GM12872 (cell line): Measurements from ENCODE around the gene LARP4B.

Source experiments
- TF ChIP-seq, protein P1 (sequence below): IDR thresholded peaks from 3 replicates; pipeline ENCODE4 v1.5.1; 2011; ENCODE audit warnings: low read depth, mild to moderate bottlenecking, low read length, moderate library complexity; ENCODE audit not compliant: insufficient read depth

Gene LARP4B

GRCh38 chr10:971613-972012, 40.1 kb upstream of the LARP4B start:
- TF ChIP-seq, protein P1, sequence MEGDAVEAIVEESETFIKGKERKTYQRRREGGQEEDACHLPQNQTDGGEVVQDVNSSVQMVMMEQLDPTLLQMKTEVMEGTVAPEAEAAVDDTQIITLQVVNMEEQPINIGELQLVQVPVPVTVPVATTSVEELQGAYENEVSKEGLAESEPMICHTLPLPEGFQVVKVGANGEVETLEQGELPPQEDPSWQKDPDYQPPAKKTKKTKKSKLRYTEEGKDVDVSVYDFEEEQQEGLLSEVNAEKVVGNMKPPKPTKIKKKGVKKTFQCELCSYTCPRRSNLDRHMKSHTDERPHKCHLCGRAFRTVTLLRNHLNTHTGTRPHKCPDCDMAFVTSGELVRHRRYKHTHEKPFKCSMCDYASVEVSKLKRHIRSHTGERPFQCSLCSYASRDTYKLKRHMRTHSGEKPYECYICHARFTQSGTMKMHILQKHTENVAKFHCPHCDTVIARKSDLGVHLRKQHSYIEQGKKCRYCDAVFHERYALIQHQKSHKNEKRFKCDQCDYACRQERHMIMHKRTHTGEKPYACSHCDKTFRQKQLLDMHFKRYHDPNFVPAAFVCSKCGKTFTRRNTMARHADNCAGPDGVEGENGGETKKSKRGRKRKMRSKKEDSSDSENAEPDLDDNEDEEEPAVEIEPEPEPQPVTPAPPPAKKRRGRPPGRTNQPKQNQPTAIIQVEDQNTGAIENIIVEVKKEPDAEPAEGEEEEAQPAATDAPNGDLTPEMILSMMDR = no peak

DNA sequence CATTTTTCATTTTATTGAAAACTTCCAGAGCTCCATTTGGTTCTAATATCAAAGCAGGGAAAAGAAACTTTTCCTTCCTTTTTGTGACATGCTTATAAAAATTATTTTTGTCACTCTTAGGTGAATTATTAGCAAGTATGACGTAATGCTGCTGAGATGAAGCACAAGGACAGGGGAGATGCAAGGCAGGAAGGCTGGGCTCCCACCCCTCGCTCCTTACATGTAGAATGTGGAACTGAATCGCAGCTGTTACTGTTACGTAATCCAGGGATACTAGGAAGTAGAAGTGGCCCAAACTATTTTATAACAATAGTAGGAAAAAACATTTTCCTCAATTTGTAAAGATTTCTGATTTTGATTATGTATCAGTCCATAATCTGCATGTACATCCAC, 39.6 kb upstream of the LARP4B start:
- TF ChIP-seq, protein P1 = no peak

DNA sequence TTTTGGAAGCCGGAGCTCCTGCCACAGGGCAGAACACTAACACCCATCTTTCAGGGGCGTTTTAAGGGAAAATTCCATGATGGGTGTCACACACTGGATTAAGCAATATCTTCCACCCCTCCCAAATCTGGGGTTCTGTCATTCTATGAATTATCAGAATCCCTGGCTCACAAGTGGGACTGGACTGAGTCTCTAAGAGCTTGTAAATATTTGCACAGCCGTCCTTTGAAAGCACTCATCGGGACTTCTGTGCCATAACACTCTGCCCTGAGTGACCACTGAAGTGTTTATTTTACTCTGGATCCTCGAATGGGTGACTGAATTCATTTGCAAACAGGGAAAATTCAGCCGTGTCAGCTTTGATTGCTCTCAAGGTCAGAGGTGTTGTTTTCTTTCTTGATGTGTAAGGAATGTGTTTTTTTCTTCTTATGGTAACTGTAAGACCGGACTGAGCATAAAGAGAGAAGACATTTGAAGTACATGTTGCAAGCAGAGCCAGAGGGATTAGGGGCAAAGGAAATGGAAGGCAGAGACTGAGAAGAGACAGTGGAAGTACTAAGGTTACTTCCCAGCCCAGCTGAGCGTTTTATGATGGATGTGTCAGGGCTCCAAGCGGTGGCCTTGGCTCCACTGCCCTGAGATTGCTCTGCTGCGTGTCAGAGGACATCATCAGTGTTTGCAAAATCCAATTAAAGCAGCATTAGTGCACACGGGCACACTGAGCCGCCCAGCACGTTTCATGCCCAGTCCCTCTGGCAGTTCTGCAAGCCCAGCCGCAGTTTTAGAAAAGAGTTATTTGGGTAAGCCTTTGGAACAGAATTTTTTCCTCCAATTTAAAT, 39.0 kb upstream of the LARP4B start:
- TF ChIP-seq, protein P1 = no peak

DNA sequence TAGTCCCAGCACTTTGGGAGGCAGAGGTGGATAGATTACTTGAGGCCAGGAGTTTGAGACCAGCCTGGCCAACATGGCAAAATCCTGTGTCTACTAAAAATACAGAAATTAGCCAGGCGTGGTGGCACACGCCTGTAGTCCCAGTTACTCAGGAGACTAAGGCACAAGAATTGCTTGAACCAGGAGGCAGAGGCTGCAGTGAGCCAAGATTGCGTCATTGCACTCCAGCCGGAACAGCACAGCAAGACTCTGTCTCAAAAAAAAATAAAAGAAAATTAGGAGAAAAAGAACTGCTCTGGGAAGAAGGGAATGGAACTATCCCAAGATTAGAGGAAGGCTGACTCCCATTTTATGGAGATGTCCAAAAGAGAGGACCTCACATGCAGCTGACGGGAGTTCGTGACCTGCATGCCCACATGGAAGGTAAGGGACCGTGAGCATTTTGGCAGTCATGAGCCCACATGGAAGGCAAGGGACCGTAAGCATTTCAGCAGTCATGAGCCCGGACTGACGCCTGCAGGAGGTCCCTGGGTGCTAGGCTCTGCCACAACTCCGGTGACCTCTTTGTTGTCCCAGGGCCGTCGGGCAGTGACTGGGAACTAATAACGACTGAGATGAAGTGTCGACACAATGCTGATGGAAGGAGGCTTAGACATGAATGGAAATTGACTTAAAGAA, 38.1 kb upstream of the LARP4B start:
- TF ChIP-seq, protein P1 = no peak

GRCh38 chr10:968546-969199, 37.2 kb upstream of the LARP4B start:
- TF ChIP-seq, protein P1 = no peak

- TF ChIP-seq, protein P1 = no peak
Observed at GRCh38 chr10:966466-967235, 35.1 kb upstream of the LARP4B start.
